OCI-LY7 (cell line): ENCODE measurements around the gene RBL2. TPM values are rescaled to one million over a fixed set of nuclear protein-coding genes. Genes with fewer than 3 reads are reported as not detected.
A peak's percentile ranks its signal among the peaks of the same experiment; 100 is the strongest.

Experiments used
- BruUV-seq: library from RNA; stranded (reverse); fragments of 400-500 nt; replicated peaks from 2 replicates; lab custom pipeline; 2021; lab: Mats Ljungman, UMichigan
- CTCF ChIA-PET: fragments of 300-600 bp; sonication (Branson Sonifier 250); formaldehyde crosslinking; loops from one replicate; lab custom pipeline; 2022; ENCODE audit warnings: antibody characterized with exemption; ENCODE audit not compliant: unreplicated experiment; lab: Charles Lee
- POLR2A ChIA-PET: fragments of 300-600 bp; sonication (Branson Sonifier 250); formaldehyde crosslinking; loops from one replicate; lab custom pipeline; 2022; ENCODE audit warnings: antibody characterized with exemption; lab: Charles Lee
- DNase-seq: peaks from one replicate; pipeline ENCODE4 v3.0.0-alpha.2; 2015; ENCODE audit warnings: low spot score
- H2AFZ ChIP-seq: fragments of 200-600 bp; sonication (generic), shearing (Covaris generic); 2 replicates; pipeline ENCODE4 v1.6.1; 2014; ENCODE audit warnings: mild to moderate bottlenecking, antibody characterized with exemption, low read length, moderate library complexity
- H3K27ac ChIP-seq: fragments of 200-600 bp; sonication (generic); 2 replicates; pipeline ENCODE4 v1.5.1; 2014; ENCODE audit warnings: mixed run types, low read depth, mild to moderate bottlenecking, moderate library complexity, low read length, inconsistent platforms; ENCODE audit not compliant: poor library complexity, severe bottlenecking
- H3K36me3 ChIP-seq: fragments of 200-600 bp; sonication (generic); 2 replicates; pipeline ENCODE4 v1.6.1; 2014; ENCODE audit warnings: mild to moderate bottlenecking, antibody characterized with exemption, low read length, moderate library complexity, mixed read lengths; ENCODE audit not compliant: insufficient read depth
- H3K4me1 ChIP-seq: fragments of 200-600 bp; sonication (generic); 2 replicates; pipeline ENCODE4 v1.5.1; 2014; ENCODE audit warnings: mild to moderate bottlenecking, low read length; ENCODE audit not compliant: insufficient read depth, poor library complexity, severe bottlenecking
- H3K4me2 ChIP-seq: fragments of 200-600 bp; sonication (generic); 2 replicates; pipeline ENCODE4 v1.6.1; 2014; ENCODE audit warnings: mild to moderate bottlenecking, low read length
- H3K4me3 ChIP-seq: fragments of 200-600 bp; sonication (generic); 2 replicates; pipeline ENCODE4 v1.5.1; 2014; ENCODE audit warnings: mild to moderate bottlenecking, low read depth, low read length; ENCODE audit not compliant: poor library complexity, severe bottlenecking
- H3K79me2 ChIP-seq: fragments of 200-600 bp; sonication (generic); 2 replicates; pipeline ENCODE4 v1.6.1; 2016; ENCODE audit warnings: low read depth, mild to moderate bottlenecking, low read length, moderate library complexity, mixed read lengths; ENCODE audit not compliant: insufficient read depth
- H3K9me2 ChIP-seq: fragments of 200-600 bp; sonication (generic); 2 replicates; pipeline ENCODE4 v1.6.1; 2016; ENCODE audit warnings: mild to moderate bottlenecking, low read length, mixed read lengths; ENCODE audit not compliant: insufficient read depth
- H3K9me3 ChIP-seq: fragments of 200-600 bp; sonication (generic); 2 replicates; pipeline ENCODE4 v1.6.1; 2014; ENCODE audit warnings: mild to moderate bottlenecking, mixed run types, low read length, mixed read lengths
- H4K20me1 ChIP-seq: fragments of 200-600 bp; sonication (generic); 2 replicates; pipeline ENCODE4 v1.6.1; 2014; ENCODE audit warnings: mild to moderate bottlenecking, antibody characterized with exemption, low read length, moderate library complexity, mixed read lengths; ENCODE audit not compliant: insufficient read depth
- EZH2phosphoT487 ChIP-seq: fragments of 200-600 bp; sonication (generic); IDR thresholded peaks from 2 replicates; pipeline ENCODE4 v1.6.1; 2018; ENCODE audit warnings: low read depth, borderline replicate concordance, mild to moderate bottlenecking, mixed run types, antibody characterized with exemption, low read length, moderate library complexity, mixed read lengths
- intact Hi-C: fragments of 100-400 bp; cut with micrococcal nuclease; formaldehyde crosslinking; loops from one replicate; pipeline ENCODE4 v1.10.0; 2022; ENCODE audit not compliant: unreplicated experiment
- total RNA-seq, 2 experiments: library from RNA; depleted of rRNA in 1 of 2; stranded (reverse); fragments of >200 nt in 1 of 2; shearing (Covaris generic) in 1 of 2; gene quantifications; 2 replicates each; pipeline ENCODE4 v1.2.3, GENCODE V29; 2014 to 2022
- TF ChIP-seq, protein P1 (sequence below): fragments of 200-600 bp; sonication (generic); conservative IDR thresholded peaks from 2 replicates; pipeline ENCODE4 v1.5.1; 2014; ENCODE audit warnings: mild to moderate bottlenecking, antibody characterized with exemption, low read length, moderate library complexity, mixed read lengths

RBL2 gene
- total RNA-seq, 2 experiments from 2014 or later: 51.1 to 69.0 TPM

DNA sequence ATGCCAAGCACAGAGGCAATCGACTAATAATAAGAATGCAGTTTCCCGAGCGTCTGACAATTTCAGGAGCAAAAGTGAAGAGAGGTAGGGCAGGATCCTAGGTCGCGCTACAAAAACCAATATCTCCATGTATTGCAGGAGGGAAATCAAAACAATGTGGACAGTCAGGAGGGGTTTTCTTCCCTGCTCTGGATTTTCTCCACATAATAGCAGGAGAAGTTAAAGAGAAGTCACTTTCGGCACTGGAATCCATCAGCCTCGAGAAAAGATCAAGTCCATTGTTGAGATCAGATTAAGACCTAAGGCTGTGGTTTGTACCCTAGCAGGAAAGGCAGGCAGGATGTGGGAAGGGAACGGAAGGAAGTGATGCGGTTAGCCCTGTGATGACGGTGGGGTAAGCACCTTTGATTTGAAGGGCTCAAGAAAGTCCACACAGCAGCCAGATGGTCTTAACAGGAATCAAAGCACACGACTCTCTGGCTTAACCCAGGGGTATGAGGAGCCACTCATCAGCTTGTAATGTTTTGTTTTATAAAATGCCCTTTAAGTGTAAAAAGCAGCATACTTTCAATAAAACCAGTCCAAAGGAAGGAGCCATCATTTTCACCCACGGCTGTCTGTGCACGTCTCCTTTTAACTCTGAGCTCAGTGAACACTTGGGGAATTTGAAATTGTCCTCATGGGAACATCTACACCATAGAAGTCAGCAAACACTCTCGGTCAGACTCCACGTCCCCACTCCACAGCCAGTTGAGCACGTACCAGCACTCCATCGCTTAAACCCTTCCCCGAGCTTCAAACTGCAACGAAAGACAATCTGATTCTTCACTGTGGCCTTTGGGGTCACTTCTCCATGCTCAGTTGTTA lies 84.5 kb downstream of the RBL2 start:
- ChIA-PET CTCF (no interaction called here), POLR2A (interaction anchor here (0.5 to 1.1 kb wide), 6 partner anchors 14 to 1243 kb away, joined by 3 to 4 read pairs (median 3); no protein-coding TSS in a partner anchor)
- intact Hi-C loops: loop anchor here (10.0 kb wide), 1 partner anchor 164 kb away; no protein-coding TSS in a partner anchor
- no TSS peak for BruUV-seq
- no peaks in the 10 kb centered on the region for H4K20me1 ChIP-seq
- H3K4me3 ChIP-seq: peak overlapping the region; percentile 7
- DNase-seq: peak; percentile 80
- peak overlapping the region; percentile 32; the same call in 1 of the 2 replicates for H2AFZ ChIP-seq
- no peaks in the 10 kb centered on the region for H3K36me3 ChIP-seq
- H3K9me3 ChIP-seq: no peaks in the 10 kb centered on the region
- TF ChIP-seq, protein P1, sequence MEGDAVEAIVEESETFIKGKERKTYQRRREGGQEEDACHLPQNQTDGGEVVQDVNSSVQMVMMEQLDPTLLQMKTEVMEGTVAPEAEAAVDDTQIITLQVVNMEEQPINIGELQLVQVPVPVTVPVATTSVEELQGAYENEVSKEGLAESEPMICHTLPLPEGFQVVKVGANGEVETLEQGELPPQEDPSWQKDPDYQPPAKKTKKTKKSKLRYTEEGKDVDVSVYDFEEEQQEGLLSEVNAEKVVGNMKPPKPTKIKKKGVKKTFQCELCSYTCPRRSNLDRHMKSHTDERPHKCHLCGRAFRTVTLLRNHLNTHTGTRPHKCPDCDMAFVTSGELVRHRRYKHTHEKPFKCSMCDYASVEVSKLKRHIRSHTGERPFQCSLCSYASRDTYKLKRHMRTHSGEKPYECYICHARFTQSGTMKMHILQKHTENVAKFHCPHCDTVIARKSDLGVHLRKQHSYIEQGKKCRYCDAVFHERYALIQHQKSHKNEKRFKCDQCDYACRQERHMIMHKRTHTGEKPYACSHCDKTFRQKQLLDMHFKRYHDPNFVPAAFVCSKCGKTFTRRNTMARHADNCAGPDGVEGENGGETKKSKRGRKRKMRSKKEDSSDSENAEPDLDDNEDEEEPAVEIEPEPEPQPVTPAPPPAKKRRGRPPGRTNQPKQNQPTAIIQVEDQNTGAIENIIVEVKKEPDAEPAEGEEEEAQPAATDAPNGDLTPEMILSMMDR: no peak
- TF ChIP-seq EZH2phosphoT487: no peak
- peak overlapping the region; percentile 64 for H3K4me2 ChIP-seq
- H3K9me2 ChIP-seq: no peaks in the 10 kb centered on the region
- peaks cover 17% of the 10 kb centered on the region for H3K4me1 ChIP-seq
- peak overlapping the region; percentile 37 for H3K27ac ChIP-seq
- H3K79me2 ChIP-seq: no peaks in the 10 kb centered on the region

DNA sequence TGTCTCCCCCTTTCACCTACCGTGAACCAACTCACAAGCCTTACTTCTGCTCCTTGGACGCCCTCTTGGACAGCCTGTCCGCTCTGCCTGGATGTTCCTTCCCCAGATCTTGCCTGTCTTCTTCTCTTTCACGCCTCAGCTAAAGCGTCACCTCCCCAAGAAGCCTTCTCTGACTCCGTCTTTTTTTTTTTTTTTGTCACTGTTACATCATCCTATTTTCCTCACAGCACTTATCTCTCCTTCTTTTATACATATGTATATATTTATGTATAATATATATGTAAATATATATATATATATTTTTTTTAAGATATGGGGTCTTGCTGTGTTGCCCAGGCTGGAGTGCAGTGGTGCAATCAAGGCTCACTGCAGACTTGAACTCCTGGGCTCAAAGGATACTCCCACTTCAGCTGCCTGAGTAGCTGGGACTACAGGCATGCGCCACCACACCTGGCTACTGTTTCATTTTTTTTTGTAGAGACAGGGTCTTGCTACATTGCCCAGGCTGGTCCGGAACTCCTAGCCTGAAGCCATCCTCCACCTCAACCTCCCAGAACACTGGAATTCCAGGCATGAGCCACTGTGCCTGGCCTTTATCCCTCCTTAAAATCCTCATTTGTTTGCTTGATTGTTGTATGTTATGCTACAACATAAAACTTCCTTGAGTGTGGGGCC lies 85.3 kb downstream of the RBL2 start:
- Histone ChIP-seq H3K36me3 (no peaks in the 10 kb centered on the region), H4K20me1 (no peaks in the 10 kb centered on the region), H3K9me3 (no peaks in the 10 kb centered on the region), H2AFZ (no peak overlapping the region; the same call in 1 of the 2 replicates), H3K4me3 (peak overlapping the region; percentile 7), H3K79me2 (no peaks in the 10 kb centered on the region), H3K4me1 (peaks cover 17% of the 10 kb centered on the region), H3K4me2 (peak overlapping the region; percentile 64), H3K9me2 (no peaks in the 10 kb centered on the region), H3K27ac (no peak overlapping the region)
- DNase-seq: no peak
- ChIA-PET CTCF (no interaction called here), POLR2A (interaction anchor here (0.5 to 1.1 kb wide), 7 partner anchors 15 to 1243 kb away, joined by 3 to 4 read pairs (median 3); no protein-coding TSS in a partner anchor)
- BruUV-seq: no TSS peak
- TF ChIP-seq, protein P1: no peak
- no peak for TF ChIP-seq EZH2phosphoT487
- intact Hi-C loops: loop anchor here (10.0 kb wide), 1 partner anchor 165 kb away; no protein-coding TSS in a partner anchor
